Activated CD4-positive, alpha-beta T cell treated with anti-CD3 and anti-CD28 coated beads for 48 hours (primary cell): ENCODE results near the gene DLX3.
A peak's percentile ranks its signal among the peaks of the same experiment; 100 is the strongest.

Experiments used
- DNase-seq: peaks from one replicate; pipeline ENCODE4 v3.0.0-alpha.2; 2020

The DLX3 gene

GRCh38 chr17:49952209-49952911 is 42.7 kb downstream of the DLX3 start:
- peak; percentile 91 for DNase-seq

- DNase-seq, result no peak
Observed at GRCh38 chr17:49951362-49952082, 43.5 kb downstream of the DLX3 start.

GRCh38 chr17:49949634-49950033 is 45.4 kb downstream of the DLX3 start:
- DNase-seq, result no peak

- DNase-seq, result no peak
Observed at GRCh38 chr17:49946964-49947584, 48.0 kb downstream of the DLX3 start.

- no peak for DNase-seq
Observed at GRCh38 chr17:49946208-49946607, 48.8 kb downstream of the DLX3 start.

- DNase-seq, result no peak
Observed at GRCh38 chr17:49944273-49944870, 50.7 kb downstream of the DLX3 start.

- DNase-seq, result no peak
Observed at GRCh38 chr17:49942947-49943346, 52.1 kb downstream of the DLX3 start.

GRCh38 chr17:49941427-49941826 is 53.6 kb downstream of the DLX3 start:
- no peak for DNase-seq
